MM.1S (cell line): ENCODE measurements around the gene RAB11A.

Experiments used
- DNase-seq: peaks from one replicate; pipeline ENCODE4 v3.0.0-alpha.2; 2015
- H2AFZ ChIP-seq: fragments of 300-600 bp; sonication (generic); 2 replicates; pipeline ENCODE4 v1.6.0; 2016; ENCODE audit warnings: antibody characterized with exemption, low read length
- H3F3A ChIP-seq: fragments of 300-600 bp; sonication (generic); 2 replicates; pipeline ENCODE4 v1.6.1; 2016; ENCODE audit warnings: mild to moderate bottlenecking, antibody characterized with exemption, low read length, moderate library complexity, mixed read lengths; ENCODE audit not compliant: insufficient read depth
- H3K27ac ChIP-seq: fragments of 300-600 bp; sonication (generic); 2 replicates; pipeline ENCODE4 v1.5.1; 2016; ENCODE audit warnings: mild to moderate bottlenecking, low read length
- H3K27me3 ChIP-seq: fragments of 300-600 bp; sonication (generic); replicated peaks from 2 replicates; pipeline ENCODE4 v1.6.0; 2016; ENCODE audit warnings: low read length; ENCODE audit not compliant: insufficient read depth
- H3K36me3 ChIP-seq: fragments of 300-600 bp; sonication (generic); replicated peaks from 2 replicates; pipeline ENCODE4 v1.6.1; 2016; ENCODE audit warnings: mild to moderate bottlenecking, low read length, mixed read lengths; ENCODE audit not compliant: insufficient read depth
- H3K4me1 ChIP-seq: fragments of 300-600 bp; sonication (generic); 2 replicates; pipeline ENCODE4 v1.6.1; 2016; ENCODE audit warnings: low read length, mixed read lengths
- H3K4me2 ChIP-seq: fragments of 300-600 bp; sonication (generic); 2 replicates; pipeline ENCODE4 v1.6.0; 2016; ENCODE audit warnings: low read depth, low read length
- H3K4me3 ChIP-seq: fragments of 300-600 bp; sonication (generic); 2 replicates; pipeline ENCODE4 v1.5.1; 2016; ENCODE audit warnings: low read length, mixed read lengths
- H3K79me2 ChIP-seq: fragments of 300-600 bp; sonication (generic); 2 replicates; pipeline ENCODE4 v1.6.1; 2016; ENCODE audit warnings: mixed run types, low read length, mixed read lengths
- H3K9ac ChIP-seq: fragments of 300-600 bp; sonication (generic); 2 replicates; pipeline ENCODE4 v1.6.1; 2016; ENCODE audit warnings: low read length, mixed read lengths
- H3K9me2 ChIP-seq: fragments of 300-600 bp; sonication (generic); replicated peaks from 2 replicates; pipeline ENCODE4 v1.6.1; 2016; ENCODE audit warnings: mild to moderate bottlenecking, low read length, mixed read lengths; ENCODE audit not compliant: insufficient read depth
- H3K9me3 ChIP-seq: fragments of 300-600 bp; sonication (generic); replicated peaks from 2 replicates; pipeline ENCODE4 v1.6.1; 2016; ENCODE audit warnings: mild to moderate bottlenecking, low read length, mixed read lengths; ENCODE audit not compliant: insufficient read depth
- H4K20me1 ChIP-seq: fragments of 300-600 bp; sonication (generic); 2 replicates; pipeline ENCODE4 v1.6.1; 2016; ENCODE audit warnings: mild to moderate bottlenecking, low read length, moderate library complexity, mixed read lengths; ENCODE audit not compliant: insufficient read depth
- EZH2 ChIP-seq: fragments of 300-600 bp; sonication (generic); optimal IDR thresholded peaks from 2 replicates; pipeline ENCODE3; 2017; ENCODE audit warnings: low read depth, mild to moderate bottlenecking, antibody characterized with exemption, low read length, mixed read lengths
- EZH2phosphoT487 ChIP-seq: fragments of 300-600 bp; sonication (generic); IDR thresholded peaks from 2 replicates; pipeline ENCODE4 v1.6.1; 2018; ENCODE audit warnings: antibody characterized with exemption, low read length
- TF ChIP-seq, protein P1 (sequence below): fragments of 300-600 bp; sonication (generic); IDR thresholded peaks from 2 replicates; pipeline ENCODE4 v1.5.1; 2016; ENCODE audit warnings: antibody characterized with exemption, low read length, mixed read lengths

The RAB11A gene

DNA sequence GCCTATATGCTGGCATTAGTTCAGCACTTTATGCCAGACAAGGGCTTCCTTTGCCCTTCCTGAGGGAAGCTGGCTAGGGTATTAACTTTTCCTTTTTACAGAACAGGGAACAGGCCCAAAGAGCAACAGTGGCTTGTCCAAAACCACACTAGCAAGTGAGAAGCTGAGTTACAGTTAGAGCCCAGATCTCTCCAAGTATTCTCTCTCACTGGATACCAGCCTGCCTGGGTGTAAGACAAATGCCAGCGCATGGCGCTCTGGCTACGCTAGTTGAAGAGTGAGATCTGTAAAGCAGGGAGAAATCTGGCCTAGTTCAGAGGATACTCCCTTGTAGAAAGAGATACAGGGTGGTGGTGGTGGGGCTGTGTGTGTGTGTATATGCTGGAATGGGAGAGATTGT, 38.4 kb downstream of the RAB11A start:
- no peaks in the 10 kb centered on the region for H3K9me2 ChIP-seq
- no peaks in the 10 kb centered on the region for H3F3A ChIP-seq
- DNase-seq: no peak
- no peak overlapping the region for H3K4me2 ChIP-seq
- no peaks in the 10 kb centered on the region for H3K27me3 ChIP-seq
- H3K27ac ChIP-seq: no peak overlapping the region
- H3K36me3 ChIP-seq: no peaks in the 10 kb centered on the region
- no peak overlapping the region for H3K4me3 ChIP-seq
- no peak overlapping the region for H2AFZ ChIP-seq
- H3K4me1 ChIP-seq: no peaks in the 10 kb centered on the region
- H3K9me3 ChIP-seq: no peaks in the 10 kb centered on the region
- no peaks in the 10 kb centered on the region for H3K79me2 ChIP-seq
- H4K20me1 ChIP-seq: no peaks in the 10 kb centered on the region
- no peak overlapping the region for H3K9ac ChIP-seq
- TF ChIP-seq EZH2 (no peak), EZH2phosphoT487 (no peak)
- TF ChIP-seq, protein P1, sequence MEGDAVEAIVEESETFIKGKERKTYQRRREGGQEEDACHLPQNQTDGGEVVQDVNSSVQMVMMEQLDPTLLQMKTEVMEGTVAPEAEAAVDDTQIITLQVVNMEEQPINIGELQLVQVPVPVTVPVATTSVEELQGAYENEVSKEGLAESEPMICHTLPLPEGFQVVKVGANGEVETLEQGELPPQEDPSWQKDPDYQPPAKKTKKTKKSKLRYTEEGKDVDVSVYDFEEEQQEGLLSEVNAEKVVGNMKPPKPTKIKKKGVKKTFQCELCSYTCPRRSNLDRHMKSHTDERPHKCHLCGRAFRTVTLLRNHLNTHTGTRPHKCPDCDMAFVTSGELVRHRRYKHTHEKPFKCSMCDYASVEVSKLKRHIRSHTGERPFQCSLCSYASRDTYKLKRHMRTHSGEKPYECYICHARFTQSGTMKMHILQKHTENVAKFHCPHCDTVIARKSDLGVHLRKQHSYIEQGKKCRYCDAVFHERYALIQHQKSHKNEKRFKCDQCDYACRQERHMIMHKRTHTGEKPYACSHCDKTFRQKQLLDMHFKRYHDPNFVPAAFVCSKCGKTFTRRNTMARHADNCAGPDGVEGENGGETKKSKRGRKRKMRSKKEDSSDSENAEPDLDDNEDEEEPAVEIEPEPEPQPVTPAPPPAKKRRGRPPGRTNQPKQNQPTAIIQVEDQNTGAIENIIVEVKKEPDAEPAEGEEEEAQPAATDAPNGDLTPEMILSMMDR: no peak

DNA sequence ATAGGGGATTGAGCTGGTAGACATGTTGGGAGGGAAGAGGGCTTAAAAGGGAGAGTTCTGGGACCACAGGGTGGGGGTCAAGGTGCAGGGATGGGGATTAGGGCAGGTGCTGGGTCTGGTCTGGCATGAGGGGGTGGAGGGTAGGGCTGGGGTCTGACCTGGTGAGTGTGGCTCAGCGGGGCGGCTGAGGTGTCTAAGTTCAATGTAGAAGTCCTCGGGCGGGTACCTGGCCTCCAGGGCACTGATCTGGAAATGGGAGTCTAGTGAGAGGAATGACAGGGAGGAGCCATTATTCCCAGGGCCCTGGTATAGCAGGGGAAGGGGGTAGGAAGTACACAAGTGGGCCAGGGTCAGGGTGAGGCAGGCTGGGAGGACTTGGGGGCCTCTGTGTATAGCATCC, 39.6 kb downstream of the RAB11A start:
- Histone ChIP-seq H3K9me3 (no peaks in the 10 kb centered on the region), H3K9me2 (no peaks in the 10 kb centered on the region), H4K20me1 (no peaks in the 10 kb centered on the region), H3F3A (no peaks in the 10 kb centered on the region), H3K9ac (no peak overlapping the region), H3K4me3 (no peak overlapping the region), H3K4me2 (no peak overlapping the region), H3K27ac (no peak overlapping the region), H3K36me3 (no peaks in the 10 kb centered on the region), H3K27me3 (no peaks in the 10 kb centered on the region), H2AFZ (no peak overlapping the region), H3K4me1 (no peaks in the 10 kb centered on the region), H3K79me2 (no peaks in the 10 kb centered on the region)
- TF ChIP-seq EZH2phosphoT487 (no peak), EZH2 (no peak)
- TF ChIP-seq, protein P1: no peak
- no peak for DNase-seq

DNA sequence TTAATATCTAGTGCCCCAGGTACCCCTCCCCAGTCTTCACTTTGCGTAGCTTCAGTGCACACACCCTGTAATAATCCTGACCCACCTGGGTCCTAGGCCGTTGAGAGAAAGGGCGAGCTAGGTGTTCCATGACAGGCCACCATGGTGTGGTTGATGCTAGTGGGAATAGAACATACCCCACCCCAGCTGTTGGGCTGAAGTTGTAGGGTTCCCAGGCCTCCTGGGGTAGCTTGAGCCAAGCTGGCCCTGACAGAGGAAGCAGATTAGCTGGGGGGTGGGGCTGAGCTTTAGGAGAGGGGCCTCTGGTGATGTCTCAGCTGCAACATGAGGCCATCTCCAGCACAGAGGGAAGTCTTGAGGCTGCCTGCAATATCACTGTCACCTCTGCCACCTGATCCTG, 40.5 kb downstream of the RAB11A start:
- no peak for TF ChIP-seq EZH2phosphoT487
- Histone ChIP-seq H3K79me2 (no peaks in the 10 kb centered on the region), H3K9me2 (no peaks in the 10 kb centered on the region), H3K9ac (no peak overlapping the region), H3K9me3 (no peaks in the 10 kb centered on the region), H3K27me3 (no peaks in the 10 kb centered on the region), H3K4me2 (no peak overlapping the region), H3F3A (no peaks in the 10 kb centered on the region), H3K4me3 (no peak overlapping the region), H2AFZ (no peak overlapping the region), H4K20me1 (no peaks in the 10 kb centered on the region), H3K36me3 (no peaks in the 10 kb centered on the region), H3K4me1 (no peaks in the 10 kb centered on the region), H3K27ac (no peak overlapping the region)
- no peak for DNase-seq

DNA sequence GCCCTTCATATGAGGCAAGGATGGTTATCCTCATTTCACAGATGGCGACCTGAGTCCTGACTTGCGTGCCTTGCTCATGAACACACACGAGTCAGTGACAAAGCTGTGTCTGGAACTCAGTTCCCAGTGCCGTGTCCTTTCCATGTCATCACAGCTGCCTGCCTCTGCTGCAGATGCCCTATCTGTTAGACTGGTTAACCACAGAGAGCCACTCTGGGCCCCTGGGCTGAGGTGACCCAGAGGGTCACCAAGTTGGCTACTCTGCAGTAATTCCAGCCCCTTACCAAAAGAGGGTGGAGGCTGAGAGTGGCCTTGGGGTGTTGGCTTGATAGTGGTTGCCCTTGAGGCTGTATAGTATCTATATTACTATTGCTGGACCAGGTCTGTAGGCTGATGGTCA, 41.0 kb downstream of the RAB11A start:
- Histone ChIP-seq H3K9ac (no peak overlapping the region), H3K4me3 (no peak overlapping the region), H3K27ac (no peak overlapping the region), H3K79me2 (no peaks in the 10 kb centered on the region), H3F3A (no peaks in the 10 kb centered on the region), H3K4me2 (no peak overlapping the region), H2AFZ (no peak overlapping the region), H3K36me3 (no peaks in the 10 kb centered on the region), H4K20me1 (no peaks in the 10 kb centered on the region), H3K4me1 (no peaks in the 10 kb centered on the region), H3K9me3 (no peaks in the 10 kb centered on the region), H3K27me3 (no peaks in the 10 kb centered on the region), H3K9me2 (no peaks in the 10 kb centered on the region)
- no peak for DNase-seq
- TF ChIP-seq EZH2: no peak
- no peak for TF ChIP-seq EZH2phosphoT487
- TF ChIP-seq, protein P1: no peak
